HCT116 (cell line): ENCODE data around the gene KLHDC4. TPM values are rescaled to one million over a fixed set of nuclear protein-coding genes. Genes with fewer than 3 reads are reported as not detected.
A peak's percentile ranks its signal among the peaks of the same experiment; 100 is the strongest.

ENCODE experiments used
- ATAC-seq: fragments of 200-7000 bp; cut with Tn5 transposase; 2 replicates; pipeline ENCODE4 v1.9.1; 2020; ENCODE audit warnings: mild to moderate bottlenecking, moderate library complexity
- BruUV-seq: library from RNA; stranded (reverse); fragments of 400-500 nt; replicated peaks from 2 replicates; lab custom pipeline; 2021; lab: Mats Ljungman, UMichigan
- CTCF ChIA-PET: fragments of 300-600 bp; sonication (Branson Sonifier 250); formaldehyde crosslinking; loops from one replicate; lab custom pipeline; 2021; ENCODE audit warnings: antibody characterized with exemption; lab: Charles Lee
- POLR2A ChIA-PET: fragments of 300-600, 350-600 bp; sonication (Branson Sonifier 250); formaldehyde crosslinking; loops from one replicate; lab custom pipeline; 2021; ENCODE audit warnings: antibody characterized with exemption; lab: Charles Lee
- RAD21 ChIA-PET, 2 experiments: fragments of 300-600 bp; sonication (Branson Sonifier 250); formaldehyde crosslinking; loops; one replicate each; lab custom pipeline; 2023; ENCODE audit warnings: low total read pairs in 2 of 2; ENCODE audit not compliant: uncharacterized antibody in 2 of 2, unreplicated experiment in 2 of 2, low non-redundant PET in 1 of 2; lab: Charles Lee
- DNase-seq: peaks from one replicate; pipeline ENCODE4 v3.0.0-alpha.2; 2010; ENCODE audit warnings: low read depth, low spot score
- H2AFZ ChIP-seq: fragments of 200-600 bp; shearing (Covaris generic), sonication (generic); 2 replicates; pipeline ENCODE4 v1.6.1; 2017; ENCODE audit warnings: low read depth, mixed run types, mixed read lengths, antibody characterized with exemption, low read length; ENCODE audit not compliant: poor library complexity, severe bottlenecking
- H3K27ac ChIP-seq: 2 replicates; pipeline ENCODE4 v1.5.1; 2012; ENCODE audit warnings: low read depth, low read length
- H3K27me3 ChIP-seq: fragments of 200-600 bp; sonication (generic); 2 replicates; pipeline ENCODE4 v1.6.1; 2016; ENCODE audit warnings: mixed run types, low read length, mixed read lengths; ENCODE audit not compliant: insufficient read depth
- H3K36me3 ChIP-seq, 2 experiments: fragments of 200-500 bp in 1 of 2; fragments of 200-600 bp in 1 of 2; sonication (Bioruptor generic) in 1 of 2; sonication (generic) in 1 of 2; 2 replicates each; pipeline versions ENCODE4 v1.5.1 to v1.6.1; 2014 to 2016; ENCODE audit warnings: low read length in 2 of 2, inconsistent platforms in 1 of 2, mixed read lengths in 1 of 2, mixed run types in 1 of 2; ENCODE audit not compliant: insufficient read depth in 2 of 2, control insufficient read depth in 1 of 2
- H3K4me1 ChIP-seq, 2 experiments: fragments of 200-600 bp in 1 of 2; sonication (generic) in 1 of 2; 2 replicates each; pipeline versions ENCODE4 v1.5.1 to v1.6.1; 2012 to 2017; ENCODE audit warnings: low read length in 2 of 2, inconsistent platforms in 1 of 2, mild to moderate bottlenecking in 1 of 2, mixed read lengths in 1 of 2, mixed run types in 1 of 2, moderate library complexity in 1 of 2; ENCODE audit not compliant: insufficient read depth in 2 of 2, control insufficient read depth in 1 of 2
- H3K4me2 ChIP-seq: fragments of 200-600 bp; sonication (generic); 2 replicates; pipeline ENCODE4 v1.6.1; 2017; ENCODE audit warnings: mixed run types, low read length, mixed read lengths
- H3K4me3 ChIP-seq, 2 experiments: fragments of 200-600 bp in 1 of 2; sonication (generic) in 1 of 2; replicated peaks in 1 of 2; 2 replicates each; pipeline ENCODE4 v1.5.1; 2011 to 2016; ENCODE audit warnings: low read length in 2 of 2, control low read depth in 1 of 2, low read depth in 1 of 2, mild to moderate bottlenecking in 1 of 2, mixed read lengths in 1 of 2, mixed run types in 1 of 2
- H3K79me2 ChIP-seq: fragments of 200-600 bp; sonication (generic); 2 replicates; pipeline ENCODE4 v1.6.1; 2017; ENCODE audit warnings: mild to moderate bottlenecking, mixed run types, low read length, moderate library complexity, mixed read lengths; ENCODE audit not compliant: insufficient read depth
- H3K9ac ChIP-seq: fragments of 200-600 bp; sonication (generic); 2 replicates; pipeline ENCODE4 v1.6.1; 2016; ENCODE audit warnings: low read length, mixed read lengths
- H3K9me2 ChIP-seq: fragments of 200-600 bp; sonication (generic), shearing (Covaris generic); 2 replicates; pipeline ENCODE4 v1.6.1; 2017; ENCODE audit warnings: mixed run types, mild to moderate bottlenecking, moderate library complexity; ENCODE audit not compliant: insufficient read depth
- H3K9me3 ChIP-seq, 2 experiments: fragments of 200-500 bp in 1 of 2; fragments of 200-600 bp in 1 of 2; sonication (Bioruptor generic) in 1 of 2; sonication (generic) in 1 of 2; 2 replicates each; pipeline ENCODE4 v1.6.1; 2014 to 2017; ENCODE audit warnings: low read length in 2 of 2, mixed read lengths in 2 of 2, inconsistent platforms in 1 of 2, low read depth in 1 of 2, mild to moderate bottlenecking in 1 of 2, mixed run types in 1 of 2, moderate library complexity in 1 of 2; ENCODE audit not compliant: control insufficient read depth in 1 of 2, insufficient read depth in 1 of 2
- H4K20me1 ChIP-seq: fragments of 200-600 bp; sonication (generic), shearing (Covaris generic); 2 replicates; pipeline ENCODE4 v1.6.1; 2017; ENCODE audit warnings: mixed run types, mild to moderate bottlenecking, moderate library complexity; ENCODE audit not compliant: insufficient read depth
- CBX3 ChIP-seq: IDR thresholded peaks from 2 replicates; pipeline ENCODE4 v1.6.1; 2012; ENCODE audit warnings: low read depth
- POLR2AphosphoS5 ChIP-seq: IDR thresholded peaks from 2 replicates; pipeline ENCODE4 v1.6.1; 2011; ENCODE audit warnings: mild to moderate bottlenecking, low read depth, low read length, moderate library complexity
- SP1 ChIP-seq: IDR thresholded peaks from 2 replicates; pipeline ENCODE4 v1.6.1; 2012; ENCODE audit warnings: low read depth
- SRF ChIP-seq: IDR thresholded peaks from 2 replicates; pipeline ENCODE4 v1.6.1; 2012; ENCODE audit warnings: low read depth
- YY1 ChIP-seq: IDR thresholded peaks from 2 replicates; pipeline ENCODE4 v1.6.1; 2011; ENCODE audit warnings: low read length, low read depth, moderate library complexity, mild to moderate bottlenecking; ENCODE audit not compliant: insufficient replicate concordance; ENCODE audit errors: extremely low read depth
- ZNF274 ChIP-seq: fragments of 200-500 bp; sonication (Bioruptor generic); IDR thresholded peaks from 2 replicates; pipeline ENCODE4 v1.6.1; 2014; ENCODE audit warnings: mild to moderate bottlenecking, low read depth, low read length, inconsistent platforms
- intact Hi-C: fragments of 100-400 bp; cut with micrococcal nuclease; formaldehyde crosslinking; loops from 2 replicates; pipeline ENCODE4 v1.10.0; 2022
- total RNA-seq: library from RNA; stranded (reverse); gene quantifications from one replicate; pipeline ENCODE4 v1.2.1, GENCODE V29; 2021; ENCODE audit not compliant: unreplicated experiment
- TF ChIP-seq, protein P1 (sequence below), 3 experiments: fragments of 200-600 bp in 1 of 3; sonication (generic) in 1 of 3; IDR thresholded peaks in 2 of 3; conservative IDR thresholded peaks in 1 of 3; 2 replicates each; pipeline ENCODE4 v1.5.1; 2012 to 2017; ENCODE audit warnings: low read depth in 2 of 3, low read length in 2 of 3, antibody characterized with exemption in 1 of 3, borderline replicate concordance in 1 of 3, control low read depth in 1 of 3, mild to moderate bottlenecking in 1 of 3, mixed read lengths in 1 of 3, mixed run types in 1 of 3, moderate library complexity in 1 of 3; ENCODE audit not compliant: insufficient read depth in 1 of 3
- TF ChIP-seq, protein P2 (sequence below): IDR thresholded peaks from 2 replicates; pipeline ENCODE4 v1.6.1; 2012; ENCODE audit warnings: low read depth
- TF ChIP-seq, protein P3 (sequence below): IDR thresholded peaks from 2 replicates; pipeline ENCODE4 v1.6.1; 2011; ENCODE audit warnings: mild to moderate bottlenecking, low read length, moderate library complexity; ENCODE audit not compliant: insufficient replicate concordance; ENCODE audit errors: extremely low read depth
- TF ChIP-seq, protein P4 (sequence below): IDR thresholded peaks from 2 replicates; pipeline ENCODE4 v1.6.1; 2012

The KLHDC4 gene
- total RNA-seq, 1 experiment from 2014 or later: 107 TPM

DNA sequence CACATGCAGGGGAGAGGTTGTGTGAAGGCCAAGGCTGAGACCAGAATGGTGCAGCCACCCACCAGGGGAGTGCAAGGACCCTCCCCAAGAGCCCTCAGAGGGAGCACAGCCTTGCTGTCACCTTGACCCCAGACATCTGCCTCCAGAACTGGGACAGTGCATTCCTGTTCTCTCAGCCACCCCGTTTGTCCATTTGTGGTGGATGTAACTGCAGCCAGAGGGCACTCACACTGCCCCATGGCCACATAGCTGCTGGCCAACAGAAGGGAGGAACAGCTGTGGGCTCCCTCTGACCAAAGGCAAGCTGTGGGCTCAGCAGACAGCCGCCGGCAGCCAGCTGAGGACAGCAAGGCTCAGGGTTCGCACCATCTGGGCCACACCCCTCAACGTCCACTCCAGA, 49.8 kb upstream of the KLHDC4 start:
- no peak for DNase-seq
- no peaks in the 10 kb centered on the region for H3K9me2 ChIP-seq
- CTCF ChIA-PET: interaction anchor here (1.3 kb wide), 1 partner anchor 9 kb away, joined by 5 read pairs; no protein-coding TSS in a partner anchor
- no peak overlapping the region for H3K9ac ChIP-seq
- intact Hi-C loops: no loop called here
- no peak overlapping the region for H3K4me2 ChIP-seq
- TF ChIP-seq SP1: no peak
- TF ChIP-seq, protein P1, sequence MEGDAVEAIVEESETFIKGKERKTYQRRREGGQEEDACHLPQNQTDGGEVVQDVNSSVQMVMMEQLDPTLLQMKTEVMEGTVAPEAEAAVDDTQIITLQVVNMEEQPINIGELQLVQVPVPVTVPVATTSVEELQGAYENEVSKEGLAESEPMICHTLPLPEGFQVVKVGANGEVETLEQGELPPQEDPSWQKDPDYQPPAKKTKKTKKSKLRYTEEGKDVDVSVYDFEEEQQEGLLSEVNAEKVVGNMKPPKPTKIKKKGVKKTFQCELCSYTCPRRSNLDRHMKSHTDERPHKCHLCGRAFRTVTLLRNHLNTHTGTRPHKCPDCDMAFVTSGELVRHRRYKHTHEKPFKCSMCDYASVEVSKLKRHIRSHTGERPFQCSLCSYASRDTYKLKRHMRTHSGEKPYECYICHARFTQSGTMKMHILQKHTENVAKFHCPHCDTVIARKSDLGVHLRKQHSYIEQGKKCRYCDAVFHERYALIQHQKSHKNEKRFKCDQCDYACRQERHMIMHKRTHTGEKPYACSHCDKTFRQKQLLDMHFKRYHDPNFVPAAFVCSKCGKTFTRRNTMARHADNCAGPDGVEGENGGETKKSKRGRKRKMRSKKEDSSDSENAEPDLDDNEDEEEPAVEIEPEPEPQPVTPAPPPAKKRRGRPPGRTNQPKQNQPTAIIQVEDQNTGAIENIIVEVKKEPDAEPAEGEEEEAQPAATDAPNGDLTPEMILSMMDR (IDR thresholded peaks at IDR 0.05 in 2 of 3, conservative IDR thresholded peaks at IDR 0.05 in 1 of 3; ENCODE audit: borderline replicate concordance in 1 of 3, insufficient read depth in 1 of 3, low read depth in 2 of 3, low read length in 2 of 3): 0 out of 6 replicates have a peak, but pooled peaks of 1 of the 3 experiments have one; percentile 11
- TF ChIP-seq, all 23 proteins: peak for 1
- RAD21 ChIA-PET: interaction anchor here in 1 of 2 experiments (0.5 kb wide), 1 partner anchor 13 kb away, joined by 3 read pairs; no protein-coding TSS in a partner anchor
- ATAC-seq: no peak
- BruUV-seq: no TSS peak
- no peaks in the 10 kb centered on the region for H3K36me3 ChIP-seq
- H3K79me2 ChIP-seq: no peaks in the 10 kb centered on the region
- no peaks in the 10 kb centered on the region for H4K20me1 ChIP-seq
- H3K27ac ChIP-seq: no peak overlapping the region
- no peak overlapping the region for H2AFZ ChIP-seq
- no peak overlapping the region for H3K4me3 ChIP-seq
- H3K4me1 ChIP-seq: no peaks in the 10 kb centered on the region
- H3K9me3 ChIP-seq: peaks cover 14 to 27% of the 10 kb centered on the region in 2 experiments; a peak in 3 of 4 replicates
- POLR2A ChIA-PET: interaction anchor here (1.3 to 1.9 kb wide), 2 partner anchors 9 to 18 kb away, joined by 3 to 9 read pairs; no protein-coding TSS in a partner anchor
- H3K27me3 ChIP-seq: no peaks in the 10 kb centered on the region

DNA sequence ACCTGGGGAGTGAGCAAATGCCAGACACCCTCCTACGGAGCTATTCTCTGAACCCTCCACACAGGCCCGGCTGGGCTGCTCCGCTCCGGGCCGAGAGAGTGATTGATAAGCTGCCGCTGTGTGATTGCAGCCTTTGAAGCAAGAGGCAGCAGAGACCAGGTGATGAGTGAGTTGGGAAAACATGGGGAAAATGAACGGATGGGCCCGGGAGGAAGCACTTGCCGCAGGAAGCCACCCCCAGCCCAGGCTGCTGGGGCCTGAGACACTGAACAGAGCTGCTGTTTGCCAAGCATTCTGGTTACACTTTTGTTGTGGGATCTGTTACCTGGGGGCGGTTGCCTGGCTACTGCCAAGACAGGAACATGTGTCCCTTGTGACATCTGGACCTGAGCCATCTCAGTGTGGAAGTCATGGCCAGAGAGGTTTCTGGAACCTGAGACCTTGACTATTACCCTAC, 46.4 kb upstream of the KLHDC4 start:
- Histone ChIP-seq H3K9me3 (peaks cover 4 to 11% of the 10 kb centered on the region in 2 experiments; a peak in 2 of 4 replicates), H4K20me1 (no peaks in the 10 kb centered on the region), H3K79me2 (no peaks in the 10 kb centered on the region), H3K9me2 (no peaks in the 10 kb centered on the region), H3K9ac (no peak overlapping the region), H3K27ac (no peak overlapping the region), H3K27me3 (no peaks in the 10 kb centered on the region), H3K4me3 (no peak overlapping the region), H3K4me2 (no peak overlapping the region), H3K4me1 (peaks cover 5 to 7% of the 10 kb centered on the region in 2 experiments), H2AFZ (no peak overlapping the region), H3K36me3 (no peaks in the 10 kb centered on the region)
- ChIA-PET CTCF (no interaction called here), RAD21 (no interaction called here), POLR2A (interaction anchor here (0.8 kb wide), 1 partner anchor 16 kb away, joined by 3 read pairs; no protein-coding TSS in a partner anchor)
- ATAC-seq: no peak
- no peak for DNase-seq
- no TSS peak for BruUV-seq
- intact Hi-C loops: no loop called here
- TF ChIP-seq SRF: no peak
- TF ChIP-seq, protein P2, sequence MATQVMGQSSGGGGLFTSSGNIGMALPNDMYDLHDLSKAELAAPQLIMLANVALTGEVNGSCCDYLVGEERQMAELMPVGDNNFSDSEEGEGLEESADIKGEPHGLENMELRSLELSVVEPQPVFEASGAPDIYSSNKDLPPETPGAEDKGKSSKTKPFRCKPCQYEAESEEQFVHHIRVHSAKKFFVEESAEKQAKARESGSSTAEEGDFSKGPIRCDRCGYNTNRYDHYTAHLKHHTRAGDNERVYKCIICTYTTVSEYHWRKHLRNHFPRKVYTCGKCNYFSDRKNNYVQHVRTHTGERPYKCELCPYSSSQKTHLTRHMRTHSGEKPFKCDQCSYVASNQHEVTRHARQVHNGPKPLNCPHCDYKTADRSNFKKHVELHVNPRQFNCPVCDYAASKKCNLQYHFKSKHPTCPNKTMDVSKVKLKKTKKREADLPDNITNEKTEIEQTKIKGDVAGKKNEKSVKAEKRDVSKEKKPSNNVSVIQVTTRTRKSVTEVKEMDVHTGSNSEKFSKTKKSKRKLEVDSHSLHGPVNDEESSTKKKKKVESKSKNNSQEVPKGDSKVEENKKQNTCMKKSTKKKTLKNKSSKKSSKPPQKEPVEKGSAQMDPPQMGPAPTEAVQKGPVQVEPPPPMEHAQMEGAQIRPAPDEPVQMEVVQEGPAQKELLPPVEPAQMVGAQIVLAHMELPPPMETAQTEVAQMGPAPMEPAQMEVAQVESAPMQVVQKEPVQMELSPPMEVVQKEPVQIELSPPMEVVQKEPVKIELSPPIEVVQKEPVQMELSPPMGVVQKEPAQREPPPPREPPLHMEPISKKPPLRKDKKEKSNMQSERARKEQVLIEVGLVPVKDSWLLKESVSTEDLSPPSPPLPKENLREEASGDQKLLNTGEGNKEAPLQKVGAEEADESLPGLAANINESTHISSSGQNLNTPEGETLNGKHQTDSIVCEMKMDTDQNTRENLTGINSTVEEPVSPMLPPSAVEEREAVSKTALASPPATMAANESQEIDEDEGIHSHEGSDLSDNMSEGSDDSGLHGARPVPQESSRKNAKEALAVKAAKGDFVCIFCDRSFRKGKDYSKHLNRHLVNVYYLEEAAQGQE: no peak
- TF ChIP-seq POLR2AphosphoS5: no peak
- TF ChIP-seq CBX3: no peak
- no peak for TF ChIP-seq ZNF274
- TF ChIP-seq YY1: no peak
- TF ChIP-seq, protein P3, sequence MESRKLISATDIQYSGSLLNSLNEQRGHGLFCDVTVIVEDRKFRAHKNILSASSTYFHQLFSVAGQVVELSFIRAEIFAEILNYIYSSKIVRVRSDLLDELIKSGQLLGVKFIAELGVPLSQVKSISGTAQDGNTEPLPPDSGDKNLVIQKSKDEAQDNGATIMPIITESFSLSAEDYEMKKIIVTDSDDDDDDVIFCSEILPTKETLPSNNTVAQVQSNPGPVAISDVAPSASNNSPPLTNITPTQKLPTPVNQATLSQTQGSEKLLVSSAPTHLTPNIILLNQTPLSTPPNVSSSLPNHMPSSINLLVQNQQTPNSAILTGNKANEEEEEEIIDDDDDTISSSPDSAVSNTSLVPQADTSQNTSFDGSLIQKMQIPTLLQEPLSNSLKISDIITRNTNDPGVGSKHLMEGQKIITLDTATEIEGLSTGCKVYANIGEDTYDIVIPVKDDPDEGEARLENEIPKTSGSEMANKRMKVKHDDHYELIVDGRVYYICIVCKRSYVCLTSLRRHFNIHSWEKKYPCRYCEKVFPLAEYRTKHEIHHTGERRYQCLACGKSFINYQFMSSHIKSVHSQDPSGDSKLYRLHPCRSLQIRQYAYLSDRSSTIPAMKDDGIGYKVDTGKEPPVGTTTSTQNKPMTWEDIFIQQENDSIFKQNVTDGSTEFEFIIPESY: no peak
- TF ChIP-seq, protein P4, sequence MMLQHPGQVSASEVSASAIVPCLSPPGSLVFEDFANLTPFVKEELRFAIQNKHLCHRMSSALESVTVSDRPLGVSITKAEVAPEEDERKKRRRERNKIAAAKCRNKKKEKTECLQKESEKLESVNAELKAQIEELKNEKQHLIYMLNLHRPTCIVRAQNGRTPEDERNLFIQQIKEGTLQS: no peak
